ENCODE data around the gene ATRX.
"Not testable (repeated sequence)": the region's sequence is repeated elsewhere in the genome, so short reads cannot be mapped to it uniquely, and the experiment has no call there.

The ATRX gene

DNA sequence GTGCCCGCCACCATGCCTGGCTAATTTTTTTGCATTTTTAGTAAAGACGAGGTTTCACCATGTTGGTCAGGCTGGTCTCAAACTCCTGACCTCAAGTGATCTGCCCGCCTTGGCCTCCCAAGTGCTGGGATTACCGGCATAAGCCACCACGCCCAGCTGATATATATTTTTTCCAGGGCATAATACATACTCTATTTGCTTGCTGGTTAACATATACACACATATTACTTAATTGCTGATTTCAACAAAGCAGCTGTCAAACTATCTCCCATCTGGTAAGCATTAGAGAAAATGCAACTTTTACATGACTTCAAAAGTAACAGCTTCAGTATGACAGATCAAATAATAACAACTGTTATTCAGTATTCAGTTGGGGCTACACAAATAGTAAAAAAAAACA lies 164.6 kb downstream of the ATRX start:
- DNase-seq: not testable (repeated sequence)

DNA sequence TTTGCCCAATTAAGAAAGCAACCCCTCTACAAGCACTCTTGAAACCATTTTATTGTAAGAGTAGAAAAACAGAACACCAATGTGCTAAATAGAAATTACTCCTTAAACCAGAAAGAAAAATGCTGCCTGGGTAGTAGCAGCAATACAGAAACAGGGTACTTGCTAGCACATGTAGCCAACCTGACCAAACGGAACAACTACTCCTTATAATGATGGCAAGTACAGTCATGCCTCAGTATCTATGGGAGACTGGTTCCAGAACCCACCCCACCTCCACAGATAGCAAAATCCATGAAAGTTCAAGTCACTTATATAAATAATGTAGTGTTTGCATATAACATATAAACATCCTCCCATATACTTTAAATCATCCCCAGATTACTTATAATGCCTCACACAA lies 168.8 kb downstream of the ATRX start:
- DNase-seq: no peak

DNA sequence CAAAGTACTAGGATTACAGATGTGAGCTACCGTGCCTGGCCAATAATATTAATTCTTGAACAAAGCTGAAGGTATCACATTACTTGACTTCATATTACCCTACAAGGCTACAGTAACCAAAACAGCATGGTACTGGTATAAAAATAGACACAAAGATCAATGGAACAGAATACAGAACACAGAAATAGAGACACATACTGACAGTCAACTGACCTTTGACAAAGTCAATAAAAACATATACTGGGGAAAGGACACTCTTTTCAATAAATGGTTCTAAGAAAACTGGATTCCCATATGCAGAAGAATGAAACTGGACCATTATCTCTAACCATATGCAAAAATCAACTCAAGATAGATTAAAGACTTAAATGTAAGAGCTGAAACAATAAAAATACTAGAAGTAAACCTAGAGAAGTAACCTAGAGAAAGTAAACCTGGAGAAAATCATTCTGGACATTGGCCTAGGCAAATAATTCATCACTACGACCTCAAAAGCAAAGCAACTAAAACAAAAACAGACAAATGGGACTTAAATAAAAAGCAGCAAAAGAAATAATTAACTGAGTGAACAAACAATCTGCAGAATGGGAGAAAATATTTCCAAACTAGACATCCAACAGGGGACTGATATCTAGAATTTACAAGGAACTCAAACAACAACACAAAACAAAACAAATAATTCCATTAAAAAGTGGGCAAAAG lies 182.2 kb downstream of the ATRX start:
- DNase-seq: no peak

DNA sequence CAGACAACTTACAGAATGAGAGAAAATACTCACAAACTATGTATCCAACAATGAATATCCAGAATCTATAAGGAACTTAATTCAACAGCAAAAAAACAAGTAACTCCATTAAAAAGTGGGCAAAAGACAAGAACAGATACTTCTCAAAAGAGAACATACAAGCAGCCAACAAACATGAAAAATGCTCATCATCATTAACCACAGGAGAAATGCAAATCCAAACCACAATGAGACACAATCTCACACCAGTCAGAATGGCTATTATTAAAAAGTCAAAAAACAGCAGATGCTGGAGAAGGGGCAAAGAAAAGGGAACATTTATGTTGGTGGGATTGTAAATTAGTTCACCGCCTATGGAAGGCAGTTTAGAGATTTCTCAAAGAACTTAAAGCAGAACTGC lies 188.5 kb downstream of the ATRX start:
- DNase-seq: no peak

DNA sequence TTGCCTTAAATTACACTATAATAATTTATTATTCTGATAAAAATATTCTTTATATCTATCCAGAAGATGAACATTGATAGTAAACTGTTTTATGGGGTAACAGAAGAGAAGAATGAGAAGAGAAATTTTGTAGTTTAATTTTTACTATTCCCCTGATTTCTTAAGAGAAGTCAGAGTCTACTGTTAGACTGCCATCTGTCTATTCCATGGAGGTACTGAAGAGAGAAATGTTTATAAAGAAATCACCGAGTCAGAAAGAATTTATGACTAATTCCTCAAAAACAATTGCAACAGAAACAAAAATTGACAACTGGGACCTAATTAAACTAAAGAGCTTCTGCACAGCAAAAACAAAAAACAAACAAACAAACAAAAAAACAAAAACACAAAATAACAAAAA lies 188.9 kb downstream of the ATRX start:
- no peak for DNase-seq

DNA sequence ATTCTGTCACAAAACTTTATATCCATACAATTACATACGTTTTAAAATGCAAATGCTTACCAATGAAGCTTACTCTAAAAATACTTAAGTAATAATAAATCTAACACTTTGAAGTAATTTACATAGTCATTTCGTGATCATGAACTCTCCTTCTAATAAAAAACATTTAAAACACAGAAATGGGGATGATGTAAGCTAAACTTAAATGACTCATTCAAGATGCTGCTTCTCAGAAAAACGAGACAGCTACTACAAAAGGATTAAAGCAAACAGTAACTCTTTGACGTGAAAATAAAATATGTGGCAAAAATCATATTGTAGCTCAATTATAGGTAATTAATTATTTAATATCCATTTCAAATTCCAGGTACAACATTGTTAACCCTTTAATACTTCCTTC lies 190.2 kb downstream of the ATRX start:
- no peak for DNase-seq

DNA sequence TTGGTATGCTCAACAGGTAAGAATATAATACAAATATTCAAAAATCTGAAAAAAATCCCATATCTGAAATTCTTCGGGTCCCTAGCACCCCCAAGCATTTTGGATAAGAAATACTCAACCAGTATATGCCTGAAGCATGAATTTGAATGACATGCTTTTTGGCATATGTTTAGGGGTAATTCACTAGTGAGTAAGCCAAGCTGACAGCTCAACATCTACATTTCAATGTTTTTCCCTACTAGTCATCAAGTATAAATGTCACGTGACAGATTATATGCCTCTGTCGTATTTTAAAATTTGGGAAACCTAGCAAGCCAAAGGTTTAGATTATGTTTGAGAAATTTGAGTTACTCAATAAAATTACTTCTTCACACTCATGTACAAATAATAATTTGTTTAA lies 213.7 kb downstream of the ATRX start:
- DNase-seq: no peak

DNA sequence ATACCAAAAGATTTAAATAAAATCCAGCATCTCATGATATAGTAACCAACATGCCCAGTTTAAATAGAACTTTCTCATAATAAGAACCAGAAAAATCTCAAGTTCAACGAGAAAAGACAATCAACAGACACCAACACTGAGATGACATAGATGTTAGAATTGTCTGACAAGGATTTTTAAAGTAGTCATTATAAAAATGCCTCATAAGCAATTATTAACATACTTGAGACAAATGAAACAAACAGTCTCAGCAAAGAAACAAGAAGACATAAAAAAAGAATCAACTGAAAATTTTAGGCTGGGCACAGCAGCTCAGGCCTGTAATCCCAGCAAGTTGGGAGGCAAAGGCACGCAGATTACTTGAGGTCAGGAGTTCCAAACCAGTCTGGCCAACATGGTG lies 220.7 kb downstream of the ATRX start:
- DNase-seq: no peak

DNA sequence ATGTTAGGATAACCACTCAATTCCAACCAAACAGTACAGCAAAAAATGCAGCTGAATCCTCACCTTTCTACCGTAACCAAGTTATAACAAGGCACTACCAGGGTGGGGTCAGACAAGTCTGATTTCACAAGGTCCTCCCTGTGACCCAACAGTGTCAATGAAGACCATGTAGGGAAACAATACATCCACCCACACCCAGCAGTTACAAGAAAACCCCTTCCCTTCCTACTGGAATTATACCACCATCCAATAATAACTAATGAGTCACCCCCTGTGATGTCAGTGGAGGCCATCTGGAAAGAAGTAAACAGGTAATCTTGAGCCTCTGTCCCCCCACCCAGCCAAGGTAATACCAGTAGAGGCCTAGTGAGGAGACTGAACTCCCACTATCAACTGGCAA lies 221.2 kb downstream of the ATRX start:
- no peak for DNase-seq

DNA sequence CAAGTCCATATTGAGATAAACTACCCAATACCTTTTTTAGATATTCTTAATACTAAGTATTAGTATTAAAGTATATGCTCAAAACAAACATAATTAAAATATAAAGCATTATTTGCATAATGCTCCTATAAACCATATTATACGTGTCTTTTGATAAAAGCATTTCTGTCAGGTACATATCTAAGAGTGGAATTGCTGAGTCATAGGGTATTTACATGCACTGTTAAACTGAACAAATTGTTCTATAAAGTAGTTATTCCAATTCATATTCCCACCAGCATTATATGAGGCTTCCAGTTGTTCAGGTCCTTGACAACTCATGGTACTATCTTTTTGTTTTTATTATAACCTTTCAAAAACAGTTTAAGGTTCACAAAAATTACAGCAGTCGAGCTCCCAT lies 224.6 kb downstream of the ATRX start:
- no peak for DNase-seq

DNA sequence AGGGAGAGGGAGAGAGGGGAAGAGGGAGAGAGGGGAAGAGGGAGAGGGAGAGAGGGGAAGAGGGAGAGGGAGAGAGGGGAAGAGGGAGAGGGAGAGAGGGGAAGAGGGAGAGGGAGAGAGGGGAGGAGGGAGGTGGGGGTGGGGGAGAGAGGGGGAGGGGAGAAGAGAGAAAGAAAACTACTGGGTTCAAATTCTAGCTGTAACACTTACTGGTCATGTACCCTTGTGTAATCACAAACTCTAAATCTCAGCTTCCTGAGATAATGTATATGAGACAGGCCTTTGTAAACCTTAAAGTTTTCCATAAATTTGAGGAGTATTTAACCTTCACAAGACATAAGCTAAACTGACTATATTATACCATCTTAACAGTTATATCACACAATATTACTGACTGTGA lies 229.7 kb downstream of the ATRX start:
- no peak for DNase-seq

DNA sequence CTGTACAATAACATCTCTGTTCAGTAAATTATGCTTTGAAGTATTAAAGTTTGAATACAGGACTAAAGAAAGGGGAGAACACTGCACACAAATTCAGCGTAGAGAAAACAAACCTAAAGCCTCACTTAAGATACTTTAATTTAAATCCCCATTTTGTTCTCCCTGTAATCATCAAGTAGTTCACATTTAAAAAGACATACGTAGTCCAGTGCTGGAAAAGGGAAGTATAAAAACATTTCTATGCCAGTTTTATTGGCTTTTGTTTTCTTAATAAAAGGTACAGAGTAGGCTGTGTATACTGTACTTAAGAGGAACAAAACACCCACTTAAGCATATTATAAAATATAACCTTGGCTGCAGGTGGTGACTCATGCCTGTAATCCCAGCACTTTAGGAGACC lies 237.3 kb downstream of the ATRX start:
- no peak for DNase-seq

DNA sequence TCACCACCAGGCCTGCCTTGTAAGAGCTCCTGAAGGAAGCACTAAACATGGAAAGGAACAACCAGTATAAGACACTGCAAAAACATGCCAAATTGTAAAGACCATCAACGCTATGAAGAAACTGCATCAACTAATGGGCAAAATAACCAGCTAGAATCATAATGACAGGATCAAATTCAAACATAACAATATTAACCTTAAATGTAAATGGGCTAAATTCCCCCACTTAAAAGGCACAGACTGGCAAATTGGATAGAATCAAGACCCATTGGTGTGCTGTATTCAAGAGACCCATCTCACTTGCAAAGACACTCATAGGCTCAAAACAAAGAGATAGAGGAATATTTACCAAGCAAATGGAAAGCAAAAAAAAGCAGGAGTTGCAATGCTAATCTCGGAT lies 246.2 kb downstream of the ATRX start:
- not testable (repeated sequence) for DNase-seq

DNA sequence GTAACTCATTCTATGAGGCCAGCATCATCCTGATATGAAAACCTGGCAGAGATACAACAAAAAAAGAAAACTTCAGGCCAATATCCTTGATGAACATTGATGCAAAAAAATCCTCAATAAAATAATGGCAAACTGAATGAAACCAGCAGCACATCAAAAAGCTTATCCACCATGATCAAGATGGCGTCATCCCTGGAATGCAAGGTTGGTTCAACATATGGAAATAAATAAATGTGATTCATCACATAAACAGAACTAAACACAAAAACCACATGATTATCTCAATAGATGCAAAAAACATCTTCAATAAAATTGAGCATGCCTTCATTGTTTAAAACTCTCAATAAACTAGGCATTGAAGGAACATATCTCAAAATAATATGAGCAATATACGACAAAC lies 254.8 kb downstream of the ATRX start:
- DNase-seq: peak in 1 of 6 experiments; percentile 2

DNA sequence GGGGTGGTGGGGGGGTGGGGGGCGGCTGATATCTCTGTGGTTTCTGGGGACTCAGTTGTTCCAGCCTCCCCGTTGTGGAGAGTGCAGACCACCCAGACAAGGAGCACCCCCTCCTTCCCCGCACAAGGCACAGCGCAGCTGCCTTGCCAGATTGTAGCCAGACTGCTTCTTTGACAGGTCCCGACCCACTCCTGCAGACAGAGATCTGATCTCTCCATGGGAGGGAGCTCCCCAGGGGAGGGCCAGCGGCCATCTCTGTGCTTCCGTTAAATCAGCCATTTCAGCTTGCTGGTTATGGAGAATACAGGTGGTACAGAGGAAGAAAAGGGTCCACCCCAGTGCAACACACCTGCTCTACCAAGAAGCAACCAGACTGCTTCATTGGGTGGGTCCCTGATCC lies 258.0 kb downstream of the ATRX start:
- no peak for DNase-seq

DNA sequence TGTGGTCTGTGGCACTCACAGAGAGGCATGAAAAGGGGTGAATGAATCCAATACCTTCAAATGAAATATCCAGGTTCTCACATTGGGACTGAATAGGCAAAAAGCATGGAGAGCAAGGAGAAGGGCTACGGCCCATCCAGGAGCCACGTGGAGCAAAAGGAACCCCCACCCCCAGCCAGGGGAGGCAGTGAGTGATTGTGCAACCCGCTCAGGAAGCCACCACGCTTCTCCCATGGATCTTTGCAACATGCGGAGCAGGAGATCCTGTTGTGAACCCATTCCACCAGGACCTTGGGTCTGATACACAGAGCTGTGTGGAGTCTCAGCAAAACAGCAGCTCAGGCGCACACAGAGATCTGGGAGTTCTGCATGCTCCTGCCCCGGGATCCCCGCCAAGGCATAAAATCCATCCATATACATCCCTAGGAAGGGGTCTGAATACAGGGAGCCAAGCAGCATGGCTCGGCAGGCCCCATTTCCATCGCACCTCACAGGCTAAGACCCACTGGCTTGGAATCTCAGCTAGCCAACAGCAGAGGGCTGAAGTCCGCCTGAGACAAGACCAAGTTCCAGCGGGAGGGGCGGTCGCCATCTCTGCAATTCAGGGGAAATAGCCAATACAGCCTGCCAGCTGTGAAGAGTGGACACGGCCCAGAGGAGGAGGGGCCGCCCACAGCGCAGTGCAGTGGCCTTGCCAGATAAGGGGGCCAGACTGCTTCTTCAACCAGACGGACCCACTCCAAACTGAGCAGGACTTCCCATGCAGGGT lies 258.6 kb downstream of the ATRX start:
- no peak for DNase-seq

DNA sequence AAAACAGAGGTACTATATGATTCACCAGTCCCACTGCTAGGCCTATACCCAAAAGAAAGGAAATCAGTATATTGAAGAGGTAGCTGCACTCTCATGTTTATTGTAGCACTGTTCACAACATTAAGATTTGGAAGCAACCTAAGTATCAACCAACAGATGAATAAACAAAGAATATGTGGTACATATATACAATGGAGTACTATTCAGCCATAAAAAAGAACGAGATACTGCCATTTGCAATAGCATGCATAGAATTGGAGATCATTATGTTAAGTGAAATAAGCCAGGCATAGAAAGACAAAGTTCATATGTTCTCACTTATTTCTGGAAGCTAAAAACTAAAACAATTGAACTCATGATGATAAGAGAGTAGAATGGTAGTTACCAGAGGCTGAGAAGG lies 266.3 kb downstream of the ATRX start:
- DNase-seq: no peak

DNA sequence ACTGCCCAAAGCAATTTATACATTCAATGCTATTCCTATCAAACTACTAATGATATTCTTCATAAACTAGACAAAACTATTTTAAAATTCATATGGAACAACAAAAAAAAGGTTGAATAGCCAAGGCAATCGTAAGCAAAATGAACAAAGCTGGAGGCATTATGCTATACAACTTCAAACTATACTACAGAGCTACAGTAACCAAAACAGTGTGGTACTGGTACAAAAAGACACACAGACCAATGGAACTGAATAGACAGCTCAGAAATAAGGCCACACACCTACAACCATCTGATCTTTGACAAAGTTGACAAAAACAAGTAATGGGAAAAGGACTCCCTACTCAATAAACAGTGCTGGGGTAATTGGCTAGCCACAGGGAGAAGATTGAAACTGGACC lies 271.8 kb downstream of the ATRX start:
- no peak for DNase-seq

DNA sequence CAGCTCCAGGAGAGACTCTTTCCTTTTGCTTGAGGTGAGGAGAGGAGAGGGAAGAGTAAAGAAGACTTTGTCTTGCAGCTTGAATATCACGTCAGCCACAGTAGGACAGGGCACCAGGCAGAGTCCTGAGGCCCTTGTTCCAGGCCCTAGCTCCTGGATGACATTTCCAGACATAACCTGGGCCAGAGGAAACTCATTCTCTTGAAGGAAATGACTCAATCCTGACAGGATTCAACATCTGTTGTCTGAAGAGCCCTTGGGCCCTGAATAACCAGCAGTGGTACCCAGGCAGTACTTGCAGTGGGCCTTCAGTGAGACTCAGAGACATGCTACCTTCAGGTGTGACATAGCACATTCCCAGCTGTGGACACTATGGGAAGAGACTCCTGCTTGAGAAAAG lies 276.0 kb downstream of the ATRX start:
- DNase-seq: no peak

DNA sequence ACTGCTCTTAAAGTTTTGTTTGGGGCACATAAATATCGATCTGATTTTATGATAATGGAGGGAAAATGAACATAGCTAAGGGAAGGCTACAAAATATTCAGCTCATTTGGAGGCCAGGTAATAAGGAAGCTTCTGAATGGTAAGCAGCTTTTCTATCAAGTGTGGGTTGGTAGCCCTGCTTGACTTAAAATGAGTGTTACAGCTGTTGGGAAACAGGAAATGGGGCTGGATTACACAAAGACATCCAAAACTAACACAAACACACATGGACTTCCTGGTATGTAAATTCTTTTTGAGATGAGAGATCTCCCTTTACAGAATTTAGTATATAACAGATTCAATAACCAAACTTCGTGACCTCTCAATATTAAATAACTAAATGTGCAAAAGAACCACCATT lies 280.8 kb downstream of the ATRX start:
- no peak for DNase-seq

DNA sequence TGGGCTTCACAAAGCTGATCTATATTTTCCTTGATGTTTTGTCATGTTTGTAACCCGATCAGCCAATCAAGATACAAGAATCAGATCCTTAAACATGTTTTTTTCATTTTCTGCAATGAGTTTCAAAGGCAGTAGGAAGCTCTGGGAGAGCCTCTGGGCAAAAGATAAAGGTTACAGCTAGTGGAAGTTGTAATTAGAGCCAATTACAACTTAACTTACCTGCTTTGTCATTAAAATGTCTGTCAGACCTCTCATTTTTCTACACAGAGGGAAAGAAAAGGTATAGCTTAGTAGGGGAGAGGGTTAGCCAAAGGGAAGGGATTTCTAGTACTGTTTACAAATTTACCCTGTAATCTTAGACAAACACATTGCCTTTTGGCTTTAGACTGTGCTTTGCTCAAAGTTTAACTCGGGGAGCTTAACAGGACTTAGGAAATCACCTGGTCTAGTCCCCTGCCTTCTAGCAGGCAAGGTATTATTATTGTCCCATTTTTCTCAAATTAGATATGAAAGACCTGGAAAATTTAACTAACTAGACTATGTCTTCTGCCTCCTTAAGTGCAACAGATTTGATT lies 283.0 kb downstream of the ATRX start:
- DNase-seq: no peak

DNA sequence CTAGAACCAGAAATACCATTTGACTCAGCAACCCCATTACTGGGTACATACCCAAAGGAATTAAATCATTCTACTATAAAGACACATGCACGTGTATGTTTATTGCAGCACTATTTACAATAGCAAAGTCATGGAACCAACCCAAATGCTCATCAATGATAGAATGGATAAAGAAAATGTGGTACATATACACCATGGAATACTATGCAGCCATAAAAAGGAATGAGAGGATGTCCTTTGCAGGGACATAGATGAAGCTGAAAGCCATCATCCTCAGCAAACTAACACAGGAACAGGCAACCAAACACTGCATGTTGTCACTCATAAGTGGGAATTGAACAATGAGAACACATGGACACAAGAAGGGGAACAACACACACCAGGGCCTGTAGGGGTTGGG lies 285.9 kb downstream of the ATRX start:
- DNase-seq: not testable (repeated sequence)

DNA sequence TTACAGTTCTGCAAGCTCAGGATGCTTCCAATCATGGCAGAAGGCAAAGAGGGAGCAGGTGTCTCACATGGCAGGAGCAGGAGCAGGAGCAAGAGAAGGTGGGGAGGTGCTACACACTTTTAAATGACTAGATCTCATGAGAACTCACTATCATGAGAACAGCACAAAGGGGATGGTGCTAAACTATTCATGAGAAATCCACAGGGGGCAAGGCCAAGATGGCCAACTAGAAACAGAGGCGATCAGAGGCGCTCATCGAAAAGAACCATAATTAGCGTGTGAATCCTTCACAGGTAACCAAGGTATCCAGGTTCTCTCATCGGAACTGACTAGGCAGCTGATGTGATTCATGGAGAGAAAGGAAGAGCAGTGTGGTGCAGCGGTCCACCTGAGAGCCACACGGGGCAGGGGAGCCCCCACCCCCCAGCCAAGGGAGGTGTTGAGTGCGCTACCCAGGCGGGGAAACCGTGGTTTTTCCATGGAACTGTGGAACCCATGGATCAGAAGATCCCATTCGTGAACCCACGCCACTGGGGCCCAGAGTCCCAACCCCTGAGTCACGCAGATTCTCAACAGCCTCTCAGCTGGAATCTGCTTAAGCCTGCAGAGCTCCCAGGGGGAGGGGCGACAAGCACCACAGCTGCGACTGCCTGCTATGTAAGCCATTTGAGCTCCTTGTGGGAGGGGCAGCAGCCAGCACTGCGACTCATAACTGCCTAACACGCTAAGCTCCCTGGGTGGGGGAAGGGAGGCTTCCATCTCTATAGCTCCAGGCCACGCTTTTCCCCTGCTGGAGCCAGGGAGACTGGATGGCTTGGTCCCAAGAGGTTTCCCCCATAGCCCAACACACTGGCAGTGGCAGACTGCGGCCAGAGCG lies 292.1 kb downstream of the ATRX start:
- DNase-seq: no peak

Measured in stimulated activated naive CD4-positive, alpha-beta T cell (primary cell).